ENCODE measurements around the gene UNC5A. TPM values are rescaled to one million over a fixed set of nuclear protein-coding genes. Genes with fewer than 3 reads are reported as not detected.

UNC5A gene
- total and polyA plus RNA-seq, 2 of the 8 experiments (the other 6 are each of a cell fraction or from before 2014, with no cell fraction given): 4.0 to 7.6 TPM

- Histone ChIP-seq H3K79me1 (ENCODE audit: low read depth, low read length) (no peaks in the 10 kb centered on the region), H3K27me3 (replicated peaks in 1 of 4; ENCODE audit: control insufficient read depth in 3 of 4, extremely low read depth in 1 of 4, insufficient read depth in 3 of 4, low read length in 3 of 4) (peaks cover 0 to 30% (median 25%) of the 10 kb centered on the region in 4 experiments; a peak in 6 of 7 replicates), H4K20me1 (replicated peaks in 1 of 2; ENCODE audit: control insufficient read depth in 1 of 2, insufficient read depth in 2 of 2, low read length in 2 of 2) (peaks cover 0 to 5% of the 10 kb centered on the region in 2 experiments), H3K23me2 (ENCODE audit: low read depth, low read length) (peaks cover 14% of the 10 kb centered on the region; the same call in 1 of the 2 replicates), H3K4me1 (replicated peaks in 1 of 4; ENCODE audit: control insufficient read depth in 3 of 4, insufficient read depth in 4 of 4, low read length in 3 of 4) (peaks cover 0 to 10% (median 2%) of the 10 kb centered on the region in 4 experiments; a peak in 5 of 7 replicates), H3K36me3 (ENCODE audit: control insufficient read depth in 2 of 4, insufficient read depth in 4 of 4, low read length in 3 of 4) (no peaks in the 10 kb centered on the region), H4K91ac (replicated peaks; ENCODE audit: insufficient read length, low read length) (no peak overlapping the region), H2BK5ac (ENCODE audit: low read depth, low read length) (no peak overlapping the region), H2BK15ac (ENCODE audit: low read length) (no peak overlapping the region), H2BK120ac (replicated peaks; ENCODE audit: low read depth, low read length) (no peak overlapping the region), H3K9me3 (ENCODE audit: insufficient read depth in 2 of 2, low read depth in 1 of 2, low read length in 1 of 2) (no peaks in the 10 kb centered on the region), H2AK5ac (ENCODE audit: low read depth, low read length) (no peak overlapping the region), H3K23ac (ENCODE audit: insufficient read length) (no peak overlapping the region), H3K18ac (ENCODE audit: extremely low read depth, low read length) (no peak overlapping the region), H3K27ac (ENCODE audit: low read depth, low read length) (no peak overlapping the region), H3K14ac (ENCODE audit: insufficient read length) (no peak overlapping the region), H3K9ac (replicated peaks in 1 of 4; ENCODE audit: extremely low read depth in 1 of 4, low read depth in 3 of 4, low read length in 3 of 4) (no peak overlapping the region), H4K8ac (ENCODE audit: extremely low read depth, insufficient read depth, low read length) (no peak overlapping the region), H3K56ac (replicated peaks; ENCODE audit: insufficient read length, low read depth, low read length) (no peak overlapping the region), H3K4ac (replicated peaks; ENCODE audit: insufficient read length, low read depth, low read length) (no peak overlapping the region), H4K5ac (ENCODE audit: insufficient read length, low read depth, low read length) (no peak overlapping the region), H2BK20ac (ENCODE audit: low read length) (no peak overlapping the region), H3K4me3 (ENCODE audit: extremely low read depth in 1 of 4, insufficient read depth in 2 of 4, low read depth in 3 of 4, low read length in 4 of 4) (no peak overlapping the region), H3K4me2 (ENCODE audit: insufficient read depth in 1 of 2, low read depth in 2 of 2, low read length in 2 of 2) (no peak overlapping the region), H3K79me2 (ENCODE audit: control insufficient read depth in 1 of 2, insufficient read depth in 2 of 2, low read length in 2 of 2) (no peaks in the 10 kb centered on the region), H2AFZ (ENCODE audit: low read length) (no peak overlapping the region), H2BK12ac (ENCODE audit: low read depth, low read length) (no peak overlapping the region)
- 40% methylated on average over 1 of the region's 1 CpG; no CpG with 5 or more reads in 1 of the 2 experiments for WGBS, 2 experiments (ENCODE audit: extremely low coverage in 1 of 2, insufficient coverage in 1 of 2, insufficient read length in 1 of 2, insufficient replicate concordance in 2 of 2, low coverage in 1 of 2, low lambda C conversion rate in 2 of 2, missing lambda C conversion rate in 1 of 2)
- TF ChIP-seq ASH2L (IDR thresholded peaks at IDR 0.05; ENCODE audit: low read length) (no peak), SIN3A (conservative IDR thresholded peaks at IDR 0.05 in 1 of 2, IDR thresholded peaks at IDR 0.05 in 1 of 2; ENCODE audit: low read depth in 1 of 2, low read length in 2 of 2) (peak; percentile 70 to 72; a peak in 2 of 4 replicates), TEAD4 (IDR thresholded peaks at IDR 0.05; ENCODE audit: low read depth, low read length) (no peak), SIRT6 (IDR thresholded peaks at IDR 0.05; ENCODE audit: low read length) (no peak), RXRA (IDR thresholded peaks at IDR 0.05; ENCODE audit: insufficient read depth, low read depth, low read length) (no peak), YY1 (IDR thresholded peaks at IDR 0.05; ENCODE audit: low read depth, low read length) (no peak), KDM4A (IDR thresholded peaks at IDR 0.05; ENCODE audit: low read depth, low read length, severe bottlenecking) (no peak), JUND (IDR thresholded peaks at IDR 0.05; ENCODE audit: low read length) (no peak)
- ChIA-PET CTCF (ENCODE audit: partially characterized antibody) (interaction anchor here (0.6 to 3.6 kb wide), 5 partner anchors 9 to 955 kb away, joined by 3 to 13 read pairs (median 3); partner anchors contain the start of gene GRK6), POLR2A (ENCODE audit: partially characterized antibody) (interaction anchor here (1.5 kb wide), 1 partner anchor 88 kb away, joined by 3 read pairs; no protein-coding TSS in a partner anchor)
- DNase-seq (ENCODE audit: low read depth in 1 of 2, low spot score in 2 of 2) (no peak), FAIRE-seq (no peak)
Measured at GRCh38 chr5:176806137-176806536, 4.2 kb upstream of the UNC5A start.

All from H1 (cell line).